SHP77 treated with DMSO at 0.1 percent for 48 hours (cell line): ENCODE measurements around the gene ZNG1F.
"Not testable (repeated sequence)": the region's sequence is repeated elsewhere in the genome, so short reads cannot be mapped to it uniquely, and the experiment has no call there.

Experiments used
- DNase-seq: peaks from one replicate; lab custom pipeline; 2025; lab: John Stamatoyannopoulos, UW

ZNG1F gene

GRCh38 chr9:41086215-41086614, 102.9 kb downstream of the ZNG1F start:
- not testable (repeated sequence) for DNase-seq

DNA sequence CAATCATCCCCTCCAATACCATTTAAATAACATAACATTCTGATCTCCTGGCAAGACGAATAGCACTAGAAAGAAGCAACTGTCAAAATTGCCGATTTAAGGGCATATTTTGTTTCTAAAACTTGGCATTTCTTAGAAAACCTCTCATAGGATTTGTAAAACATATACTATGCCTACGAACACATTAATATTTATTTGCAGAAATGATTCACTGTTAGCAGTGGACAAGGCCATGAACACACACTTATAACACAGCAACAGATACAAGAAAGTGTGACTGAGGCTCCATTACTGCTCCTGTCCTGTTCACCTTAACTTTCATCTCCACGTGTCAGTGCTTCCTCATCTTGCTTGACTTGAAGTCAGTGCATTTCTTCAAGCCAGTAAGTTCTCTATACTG, 106.8 kb downstream of the ZNG1F start:
- not testable (repeated sequence) for DNase-seq
